Pancreas (tissue), 10 donors: Measurements from ENCODE around the gene NGF. TPM values are rescaled to one million over a fixed set of nuclear protein-coding genes. Genes with fewer than 3 reads are reported as not detected.

Experiments used
- ATAC-seq, 4 donors: fragments of 200-7000 bp; cut with Tn5 transposase; one replicate each; pipeline versions ENCODE4 v1.8.0 to v1.9.1; 2020; ENCODE audit warnings: mild to moderate bottlenecking in 4 of 4, moderate library complexity in 4 of 4
- DNase-seq, 6 donors: peaks; one replicate each; pipeline ENCODE4 v3.0.0-alpha.2; 2020
- FAIRE-seq: peaks from 2 replicates; lab custom pipeline; 2012; peaks lifted over from hg19 to GRCh38; lab: Jason Lieb, UNC
- H3K27ac ChIP-seq, 4 donors: fragments of 200-600 bp; sonication (generic); 1 replicate in 3 of 4; 2 replicates in 1 of 4; pipeline versions ENCODE4 v1.5.0 to v1.8.0; 2020
- H3K27me3 ChIP-seq, 4 donors: fragments of 200-600 bp; one replicate each; pipeline ENCODE4 v1.8.0; 2021
- H3K36me3 ChIP-seq, 3 donors: fragments of 200-600 bp; sonication (generic) in 1 of 3; one replicate each; pipeline versions ENCODE4 v1.5.0 to v1.8.0; 2020 to 2021
- H3K4me1 ChIP-seq, 3 donors: fragments of 200-600 bp; one replicate each; pipeline ENCODE4 v1.8.0; 2021
- H3K4me3 ChIP-seq, 4 donors: fragments of 200-600 bp; sonication (generic) in 2 of 4; one replicate each; pipeline versions ENCODE4 v1.5.0 to v1.8.0; 2020 to 2021
- H3K9me3 ChIP-seq, 4 donors: fragments of 200-600 bp; one replicate each; pipeline ENCODE4 v1.8.0; 2021
- WGBS, 2 donors: extraction: QIAGEN DNeasy Blood & Tissue Kit; methylation state at CpG; one replicate each; pipeline ENCODE4 v1.1.7; 2013; 5-methylcytosine and 5-hydroxymethylcytosine counted together
- intact Hi-C, 3 donors: fragments of 100-400 bp; cut with DNase I; formaldehyde crosslinking; loops; one replicate each; pipeline versions ENCODE4 v1.11.1 to v1.14.2; 2022
- polyA plus RNA-seq, 2 donors: library from polyadenylated mRNA; stranded (reverse); fragments of 200-250 nt; gene quantifications; one replicate each; pipeline ENCODE4 v1.2.3, GENCODE V29; 2013
- total RNA-seq, 6 donors: library from RNA; stranded (reverse); fragmentation: NEBNext Ultra II Directional in 4 of 6; extraction: Animal tissue kit (Norgen Biotek cat#: 25700) in 4 of 6; gene quantifications; one replicate each; pipeline versions ENCODE4 v1.2.1 to v1.2.4, GENCODE V29; 2021 to 2023
- TF ChIP-seq, protein P1 (sequence below), 4 donors: fragments of 200-600 bp; sonication (generic) in 3 of 4; IDR thresholded peaks; one replicate each; pipeline versions ENCODE4 v1.5.0 to v1.8.0; 2021; ENCODE audit warnings: antibody characterized with exemption in 4 of 4
- donor health status: healthy with polysubstance abuse.
- donor health status: DM: no; HTN: no; CAD: no; lungs with moderate emphysema.
- donor health status: DM: no; HTN: no; CAD: no.
- donor health status: control.
- donor health status: control.
- donor health status: Bipolar disorder and iron deficiency.
- donor health status: DM: yes; HTN: yes; CAD: no.
- donor health status: DM: no; HTN: no; CAD: no.
- donor health status: DM: no; HTN: no; CAD: no.
- donor health status: DM: yes; HTN: yes; CAD: no.

Gene NGF
- total and polyA plus RNA-seq, 8 donors: 0.25 to 1.1 (median 0.54) TPM; not detected in 2

DNA sequence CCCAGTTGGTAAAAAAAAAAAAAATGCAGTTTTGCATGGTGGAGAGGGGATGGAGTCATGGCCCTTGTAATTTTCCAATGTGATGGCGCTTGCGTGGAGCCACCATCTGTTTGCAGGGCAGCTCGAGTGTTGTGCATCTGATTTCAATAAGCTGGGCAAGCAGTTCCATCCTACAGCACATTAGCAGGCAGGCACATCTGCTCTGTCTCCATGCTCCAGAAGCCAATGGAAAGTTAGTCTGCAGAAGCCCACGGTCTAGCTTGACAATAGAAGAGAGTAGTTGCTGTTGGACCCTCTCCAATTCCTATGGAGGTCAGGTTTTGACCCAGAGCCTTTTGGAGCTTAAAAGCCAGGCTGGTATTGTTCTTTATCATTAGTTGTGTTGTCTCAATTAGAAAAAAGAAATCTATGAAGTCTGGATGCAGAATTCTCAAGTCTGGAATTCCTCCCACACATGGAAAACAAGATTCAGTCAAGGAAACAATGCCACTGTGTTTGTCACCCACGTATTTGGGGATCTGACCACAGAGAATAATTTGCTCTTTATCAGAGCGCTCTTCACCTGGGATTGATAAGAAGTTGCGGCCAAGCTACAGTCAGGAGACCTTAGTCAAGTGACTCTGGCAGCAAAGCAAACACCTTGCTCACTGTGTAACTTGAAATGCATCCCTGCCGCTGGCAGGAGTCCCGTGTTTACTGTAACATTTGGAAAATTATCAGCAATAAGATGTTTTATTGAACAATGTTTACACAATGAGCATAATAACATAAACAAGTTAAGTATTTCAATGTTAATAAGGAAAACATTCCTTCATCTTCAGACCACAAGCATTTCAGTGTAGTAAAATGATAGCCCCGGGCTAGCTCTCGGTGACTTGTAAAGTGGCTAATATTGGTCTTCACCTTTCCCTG is 20.7 kb downstream of the NGF start:
- ATAC-seq: peak in 3 of 4 donors; percentile 44 to 70 (median 62)
- H3K27ac ChIP-seq: no peak overlapping the region
- WGBS, 2 donors: 43 to 44% methylated on average over 11 of the region's 11 CpGs
- no peak overlapping the region for H3K4me3 ChIP-seq
- no peaks in the 10 kb centered on the region for H3K27me3 ChIP-seq
- no peaks in the 10 kb centered on the region for H3K9me3 ChIP-seq
- H3K4me1 ChIP-seq: peaks cover 0 to 9% (median 0%) of the 10 kb centered on the region in 3 donors
- no peak for DNase-seq
- intact Hi-C loops: no loop called here
- TF ChIP-seq, protein P1, sequence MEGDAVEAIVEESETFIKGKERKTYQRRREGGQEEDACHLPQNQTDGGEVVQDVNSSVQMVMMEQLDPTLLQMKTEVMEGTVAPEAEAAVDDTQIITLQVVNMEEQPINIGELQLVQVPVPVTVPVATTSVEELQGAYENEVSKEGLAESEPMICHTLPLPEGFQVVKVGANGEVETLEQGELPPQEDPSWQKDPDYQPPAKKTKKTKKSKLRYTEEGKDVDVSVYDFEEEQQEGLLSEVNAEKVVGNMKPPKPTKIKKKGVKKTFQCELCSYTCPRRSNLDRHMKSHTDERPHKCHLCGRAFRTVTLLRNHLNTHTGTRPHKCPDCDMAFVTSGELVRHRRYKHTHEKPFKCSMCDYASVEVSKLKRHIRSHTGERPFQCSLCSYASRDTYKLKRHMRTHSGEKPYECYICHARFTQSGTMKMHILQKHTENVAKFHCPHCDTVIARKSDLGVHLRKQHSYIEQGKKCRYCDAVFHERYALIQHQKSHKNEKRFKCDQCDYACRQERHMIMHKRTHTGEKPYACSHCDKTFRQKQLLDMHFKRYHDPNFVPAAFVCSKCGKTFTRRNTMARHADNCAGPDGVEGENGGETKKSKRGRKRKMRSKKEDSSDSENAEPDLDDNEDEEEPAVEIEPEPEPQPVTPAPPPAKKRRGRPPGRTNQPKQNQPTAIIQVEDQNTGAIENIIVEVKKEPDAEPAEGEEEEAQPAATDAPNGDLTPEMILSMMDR (IDR thresholded peaks at IDR 0.05): no peak
- no peaks in the 10 kb centered on the region for H3K36me3 ChIP-seq
- FAIRE-seq: no peak

DNA sequence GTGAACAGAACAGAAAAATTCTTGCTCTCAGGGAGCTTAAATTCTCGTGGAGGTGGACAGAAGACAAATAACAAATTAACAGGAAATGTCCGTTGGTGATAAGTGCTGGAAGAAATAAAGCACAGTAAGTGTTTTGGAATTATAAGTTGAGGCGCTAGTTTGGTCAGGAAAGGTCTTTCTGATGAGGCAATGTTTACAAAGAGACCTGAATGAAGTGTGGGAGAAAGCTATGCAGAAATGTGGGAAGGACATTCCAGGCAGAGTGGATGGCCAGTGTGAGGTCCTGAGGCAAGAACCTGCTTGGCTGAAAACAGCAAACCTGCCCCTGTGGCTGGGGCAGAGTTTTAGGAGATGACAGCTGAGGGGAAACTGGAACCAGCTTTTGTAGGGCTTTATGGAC is 23.3 kb downstream of the NGF start:
- peak in 3 of 4 donors; percentile 30 to 81 (median 56) for ATAC-seq
- H3K4me3 ChIP-seq: no peak overlapping the region

DNA sequence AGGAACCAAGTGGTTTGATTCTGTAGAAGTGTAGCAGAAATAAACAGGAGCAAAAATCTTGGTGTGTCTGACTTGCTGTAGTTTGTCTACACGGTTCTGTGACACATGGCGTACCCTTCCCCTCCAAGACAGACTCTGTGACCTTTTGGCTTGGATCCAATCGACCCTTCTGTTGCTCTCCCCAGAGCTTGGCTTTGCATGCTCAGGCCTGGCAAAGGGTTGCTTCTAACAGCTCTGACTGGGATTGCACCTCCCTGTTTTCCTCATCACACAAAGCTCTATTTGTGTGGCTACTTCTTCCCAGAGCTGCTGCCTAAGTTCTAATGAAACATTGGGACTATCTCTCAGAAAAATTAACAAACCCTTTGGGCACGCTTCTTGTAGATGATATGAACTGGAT is 24.0 kb downstream of the NGF start:
- H3K27me3 ChIP-seq: no peaks in the 10 kb centered on the region
- H3K4me1 ChIP-seq: peaks cover 0 to 9% (median 0%) of the 10 kb centered on the region in 3 donors
- TF ChIP-seq, protein P1 (IDR thresholded peaks at IDR 0.05): no peak
- no peaks in the 10 kb centered on the region for H3K9me3 ChIP-seq
- H3K36me3 ChIP-seq: no peaks in the 10 kb centered on the region
- no peak for ATAC-seq
- FAIRE-seq: no peak
- DNase-seq: no peak
- 50 to 58% methylated on average over 4 of the region's 4 CpGs for WGBS, 2 donors
- H3K27ac ChIP-seq: no peak overlapping the region
- intact Hi-C loops: no loop called here
- H3K4me3 ChIP-seq: no peak overlapping the region

More for the DNA sequence above, 23.3 kb downstream of the NGF start:
- Histone ChIP-seq H3K9me3 (no peaks in the 10 kb centered on the region), H3K36me3 (no peaks in the 10 kb centered on the region), H3K27ac (no peak overlapping the region), H3K27me3 (no peaks in the 10 kb centered on the region), H3K4me1 (peaks cover 0 to 9% (median 0%) of the 10 kb centered on the region in 3 donors)
- 32 to 35% methylated on average over 3 of the region's 3 CpGs for WGBS, 2 donors
- FAIRE-seq (no peak), DNase-seq (no peak)
- intact Hi-C loops: no loop called here
- TF ChIP-seq, protein P1 (IDR thresholded peaks at IDR 0.05): no peak

DNA sequence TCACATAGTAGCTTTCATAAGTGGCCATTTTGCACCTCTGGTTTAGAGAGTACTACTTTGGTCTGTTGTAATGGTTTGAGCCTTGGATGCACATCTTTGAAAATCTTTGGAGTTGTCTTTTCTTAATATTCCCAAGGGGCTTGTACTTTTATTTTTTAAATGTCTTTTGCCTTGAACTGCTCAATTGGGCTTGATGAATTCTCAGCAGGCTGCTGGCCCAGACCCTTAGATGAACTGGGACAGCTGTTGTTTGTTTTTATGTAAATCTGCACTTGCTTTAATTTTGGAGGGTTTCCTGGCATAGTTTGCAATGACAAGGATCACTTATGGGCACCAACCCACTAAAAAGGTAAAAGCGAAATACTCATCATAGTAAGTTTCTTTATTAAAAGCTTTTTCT is 24.9 kb downstream of the NGF start:
- TF ChIP-seq, protein P1 (IDR thresholded peaks at IDR 0.05): no peak

DNA sequence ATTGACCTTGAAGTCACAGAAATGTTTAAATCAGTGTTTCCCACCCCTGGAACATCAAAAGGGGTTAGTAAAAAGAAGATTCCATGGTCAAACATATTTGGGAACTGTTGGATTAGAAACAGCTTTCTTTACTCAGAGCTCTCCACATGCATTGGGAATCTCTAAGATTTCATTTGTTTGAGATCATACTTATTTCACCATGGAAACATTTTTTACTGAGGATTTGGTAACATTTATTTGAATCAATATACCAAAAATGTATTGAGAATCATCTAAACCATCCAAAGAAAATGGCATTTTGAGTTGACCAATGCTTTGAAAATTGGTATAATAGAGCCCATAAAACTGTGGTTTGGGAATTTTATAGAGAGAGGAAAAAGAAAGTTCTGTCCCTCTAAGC is 25.3 kb downstream of the NGF start:
- intact Hi-C loops: no loop called here
- ATAC-seq (no peak), FAIRE-seq (no peak), DNase-seq (no peak)
- H3K9me3 ChIP-seq: no peaks in the 10 kb centered on the region
- no peaks in the 10 kb centered on the region for H3K36me3 ChIP-seq
- H3K4me3 ChIP-seq: no peak overlapping the region
- peaks cover 0 to 9% (median 0%) of the 10 kb centered on the region in 3 donors for H3K4me1 ChIP-seq
- no peaks in the 10 kb centered on the region for H3K27me3 ChIP-seq
- TF ChIP-seq, protein P1 (IDR thresholded peaks at IDR 0.05): no peak
- H3K27ac ChIP-seq: no peak overlapping the region

More for the DNA sequence above, 24.9 kb downstream of the NGF start:
- Histone ChIP-seq H3K9me3 (no peaks in the 10 kb centered on the region), H3K4me3 (no peak overlapping the region), H3K4me1 (peaks cover 0 to 9% (median 0%) of the 10 kb centered on the region in 3 donors), H3K27ac (no peak overlapping the region), H3K27me3 (no peaks in the 10 kb centered on the region), H3K36me3 (no peaks in the 10 kb centered on the region)
- no peak for ATAC-seq
- WGBS, 2 donors: 90 to 93% methylated on average over 1 of the region's 1 CpG
- DNase-seq: no peak
- intact Hi-C loops: no loop called here
- no peak for FAIRE-seq
